K562 (cell line): ENCODE data around the gene ANAPC16. TPM values are rescaled to one million over a fixed set of nuclear protein-coding genes. Genes with fewer than 3 reads are reported as not detected.

Source experiments
- ASH1L ChIP-seq: fragments of 450-650 bp; IDR thresholded peaks from 2 replicates; pipeline ENCODE4 v1.6.1; 2018; ENCODE audit warnings: borderline replicate concordance, mild to moderate bottlenecking, low read depth; ENCODE audit not compliant: partially characterized antibody
- L3MBTL2 ChIP-seq: fragments of 450-650 bp; IDR thresholded peaks from 2 replicates; pipeline ENCODE4 v1.6.1; 2016; ENCODE audit warnings: mild to moderate bottlenecking, moderate library complexity
- PHTF2 ChIP-seq: fragments of 250-450 bp; sonication (Bioruptor Pico); IDR thresholded peaks from 2 replicates; pipeline ENCODE4 v1.5.0; 2021; ENCODE audit warnings: mild to moderate bottlenecking
- PURB ChIP-seq: sonication (generic); formaldehyde crosslinking; IDR thresholded peaks from 2 replicates; pipeline ENCODE4 v1.9.0; 2021; ENCODE audit warnings: low read depth, mild to moderate bottlenecking, missing genetic modification reagents
- RBFOX2 ChIP-seq: fragments of 200-400 bp; formaldehyde crosslinking; IDR thresholded peaks from 2 replicates; pipeline ENCODE4 v1.6.1; 2017; ENCODE audit warnings: low read depth, mild to moderate bottlenecking, low read length, moderate library complexity
- RBM22 ChIP-seq: fragments of 200-400 bp; formaldehyde crosslinking; IDR thresholded peaks from 2 replicates; pipeline ENCODE4 v1.6.1; 2018; ENCODE audit warnings: low read length, low read depth; ENCODE audit not compliant: poor library complexity, severe bottlenecking
- TEAD1 ChIP-seq, 2 experiments: fragments of 450-650 bp in 1 of 2; sonication (generic) in 1 of 2; formaldehyde crosslinking; IDR thresholded peaks; 2 replicates each; pipeline versions ENCODE4 v1.4.0 to v1.8.0; 2020 to 2022; ENCODE audit warnings: mild to moderate bottlenecking in 2 of 2, missing genetic modification reagents in 1 of 2
- THRB ChIP-seq: fragments of 450-650 bp; formaldehyde crosslinking; conservative IDR thresholded peaks from 2 replicates; pipeline ENCODE4 v1.4.0; 2022; ENCODE audit warnings: mild to moderate bottlenecking, missing genetic modification characterization
- ZBTB26 ChIP-seq: fragments of 450-650 bp; formaldehyde crosslinking; IDR thresholded peaks from 2 replicates; pipeline ENCODE4 v1.4.0; 2022; ENCODE audit warnings: missing genetic modification characterization
- ZNF449 ChIP-seq: fragments of 250-450 bp; sonication (Bioruptor Pico); IDR thresholded peaks from 2 replicates; pipeline ENCODE4 v1.8.0; 2022; ENCODE audit warnings: moderate library complexity, mild to moderate bottlenecking, inconsistent platforms
- polyA plus RNA-seq, 8 experiments: library from polyadenylated mRNA; depleted of rRNA in 4 of 8; stranded (reverse) in 5 of 8; unstranded in 3 of 8; fragments of >200 nt; fragmentation: Nextera tagmentation in 2 of 8; fragmentation: Illumina TruSeq in 1 of 8; extraction: Ambion mirVana in 2 of 8; extraction: Trizol in 1 of 8; gene quantifications; 2 replicates each; pipeline versions ENCODE4 v1.2.1 to v1.2.3, GENCODE V29; 2011 to 2014; ENCODE audit warnings: inconsistent platforms in 1 of 8, missing spikeins in 1 of 8
- total RNA-seq, 7 experiments: library from RNA; depleted of rRNA in 6 of 7; stranded (reverse); fragments of >200 nt in 6 of 7; fragmentation: Illumina TruSeq in 2 of 7; extraction: Trizol in 2 of 7; gene quantifications; 2 replicates each; pipeline versions ENCODE4 v1.2.1 to v1.2.3, GENCODE V29; 2011 to 2021; ENCODE audit warnings: low replicate concordance in 1 of 7

Gene ANAPC16
- total and polyA plus RNA-seq, 9 of the 15 experiments (the other 6 are each of a cell fraction or from before 2014, with no cell fraction given): 42.6 to 208 (median 108) TPM

- TF ChIP-seq ASH1L (no peak), RBFOX2 (no peak), RBM22 (peak; percentile 54), PHTF2 (CRISPR knock-in tag) (peak; percentile 92), L3MBTL2 (no peak), PURB (no peak), ZNF449 (CRISPR knock-in tag) (peak; percentile 73; the same call in 1 of the 2 replicates), THRB (CRISPR knock-in tag) (peak; percentile 97), TEAD1 (CRISPR knock-in tag; IDR thresholded peaks at IDR 0.05) (peak in 1 of 2 experiments; percentile 67; a peak in 2 of 4 replicates), ZBTB26 (peak; percentile 94)
Observed at GRCh38 chr10:72276421-72277339, 60.9 kb downstream of the ANAPC16 start (continued).
